ENCODE measurements around the gene ARHGEF33. TPM values are rescaled to one million over a fixed set of nuclear protein-coding genes. Genes with fewer than 3 reads are reported as not detected.

Gene ARHGEF33
- total and polyA plus RNA-seq, 2 of the 13 experiments (the other 11 are each of a cell fraction or from before 2014, with no cell fraction given): 0.04 TPM; not detected in 1

GRCh38 chr2:38935568-38936172 lies 46.0 kb downstream of the ARHGEF33 start:
- Histone ChIP-seq H4K20me1 (ENCODE audit: insufficient read depth, low read length) (no peaks in the 10 kb centered on the region), H3K27ac (ENCODE audit: extremely low read length, insufficient read depth, low read length) (no peak overlapping the region), H3K4me1 (ENCODE audit: insufficient read depth, low read length) (peaks cover 9% of the 10 kb centered on the region), H3K9ac (ENCODE audit: insufficient read depth, low read depth, low read length) (no peak overlapping the region), H3K9me3 (ENCODE audit: low read length) (no peaks in the 10 kb centered on the region), H3K27me3 (ENCODE audit: control insufficient read depth in 1 of 2, insufficient read depth in 2 of 2, low read length in 2 of 2) (no peaks in the 10 kb centered on the region), H3K36me3 (replicated peaks in 1 of 2; ENCODE audit: control insufficient read depth in 1 of 2, insufficient read depth in 2 of 2, low read length in 2 of 2) (no peaks in the 10 kb centered on the region), H3K4me3 (replicated peaks in 1 of 3; ENCODE audit: insufficient read depth in 1 of 3, low read depth in 2 of 3, low read length in 3 of 3) (no peak overlapping the region), H2AFZ (ENCODE audit: low read length) (no peak overlapping the region), H3K4me2 (ENCODE audit: low read depth, low read length) (no peak overlapping the region), H3K79me2 (ENCODE audit: insufficient read depth, low read length) (no peaks in the 10 kb centered on the region)
- ChIA-PET CTCF (ENCODE audit: low intra/inter-chr PET ratio, low total read pairs) (no interaction called here), POLR2A (no interaction called here)
- TF ChIP-seq, protein P1, sequence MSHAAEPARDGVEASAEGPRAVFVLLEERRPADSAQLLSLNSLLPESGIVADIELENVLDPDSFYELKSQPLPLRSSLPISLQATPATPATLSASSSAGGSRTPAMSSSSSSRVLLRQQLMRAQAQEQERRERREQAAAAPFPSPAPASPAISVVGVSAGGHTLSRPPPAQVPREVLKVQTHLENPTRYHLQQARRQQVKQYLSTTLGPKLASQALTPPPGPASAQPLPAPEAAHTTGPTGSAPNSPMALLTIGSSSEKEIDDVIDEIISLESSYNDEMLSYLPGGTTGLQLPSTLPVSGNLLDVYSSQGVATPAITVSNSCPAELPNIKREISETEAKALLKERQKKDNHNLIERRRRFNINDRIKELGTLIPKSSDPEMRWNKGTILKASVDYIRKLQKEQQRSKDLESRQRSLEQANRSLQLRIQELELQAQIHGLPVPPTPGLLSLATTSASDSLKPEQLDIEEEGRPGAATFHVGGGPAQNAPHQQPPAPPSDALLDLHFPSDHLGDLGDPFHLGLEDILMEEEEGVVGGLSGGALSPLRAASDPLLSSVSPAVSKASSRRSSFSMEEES (CRISPR knock-in tag; IDR thresholded peaks at IDR 0.05): no peak
- TF ChIP-seq RARG (CRISPR knock-in tag; IDR thresholded peaks at IDR 0.05; ENCODE audit: low read depth) (no peak), ZBTB33 (CRISPR knock-in tag; IDR thresholded peaks at IDR 0.05) (no peak), RARA (CRISPR knock-in tag; IDR thresholded peaks at IDR 0.05) (no peak), YEATS4 (CRISPR knock-in tag; IDR thresholded peaks at IDR 0.05; ENCODE audit: borderline replicate concordance) (no peak), SP5 (CRISPR knock-in tag; IDR thresholded peaks at IDR 0.05; ENCODE audit: borderline replicate concordance, low read depth) (no peak), GPN1 (CRISPR knock-in tag; IDR thresholded peaks at IDR 0.05; ENCODE audit: borderline replicate concordance) (no peak), SOX6 (IDR thresholded peaks at IDR 0.05) (no peak), SOX6 (CRISPR knock-in tag; IDR thresholded peaks at IDR 0.05) (no peak), SRSF1 (optimal IDR thresholded peaks at IDR 0.05; ENCODE audit: low read depth, low read length) (no peak), ATAD3A (CRISPR knock-in tag; IDR thresholded peaks at IDR 0.05) (no peak), CREB3 (CRISPR knock-in tag; IDR thresholded peaks at IDR 0.05) (no peak), ZNF329 (CRISPR knock-in tag; IDR thresholded peaks at IDR 0.05; ENCODE audit: low read depth) (no peak), JUND (CRISPR knock-in tag; IDR thresholded peaks at IDR 0.05) (no peak)
- TF ChIP-seq, protein P2, sequence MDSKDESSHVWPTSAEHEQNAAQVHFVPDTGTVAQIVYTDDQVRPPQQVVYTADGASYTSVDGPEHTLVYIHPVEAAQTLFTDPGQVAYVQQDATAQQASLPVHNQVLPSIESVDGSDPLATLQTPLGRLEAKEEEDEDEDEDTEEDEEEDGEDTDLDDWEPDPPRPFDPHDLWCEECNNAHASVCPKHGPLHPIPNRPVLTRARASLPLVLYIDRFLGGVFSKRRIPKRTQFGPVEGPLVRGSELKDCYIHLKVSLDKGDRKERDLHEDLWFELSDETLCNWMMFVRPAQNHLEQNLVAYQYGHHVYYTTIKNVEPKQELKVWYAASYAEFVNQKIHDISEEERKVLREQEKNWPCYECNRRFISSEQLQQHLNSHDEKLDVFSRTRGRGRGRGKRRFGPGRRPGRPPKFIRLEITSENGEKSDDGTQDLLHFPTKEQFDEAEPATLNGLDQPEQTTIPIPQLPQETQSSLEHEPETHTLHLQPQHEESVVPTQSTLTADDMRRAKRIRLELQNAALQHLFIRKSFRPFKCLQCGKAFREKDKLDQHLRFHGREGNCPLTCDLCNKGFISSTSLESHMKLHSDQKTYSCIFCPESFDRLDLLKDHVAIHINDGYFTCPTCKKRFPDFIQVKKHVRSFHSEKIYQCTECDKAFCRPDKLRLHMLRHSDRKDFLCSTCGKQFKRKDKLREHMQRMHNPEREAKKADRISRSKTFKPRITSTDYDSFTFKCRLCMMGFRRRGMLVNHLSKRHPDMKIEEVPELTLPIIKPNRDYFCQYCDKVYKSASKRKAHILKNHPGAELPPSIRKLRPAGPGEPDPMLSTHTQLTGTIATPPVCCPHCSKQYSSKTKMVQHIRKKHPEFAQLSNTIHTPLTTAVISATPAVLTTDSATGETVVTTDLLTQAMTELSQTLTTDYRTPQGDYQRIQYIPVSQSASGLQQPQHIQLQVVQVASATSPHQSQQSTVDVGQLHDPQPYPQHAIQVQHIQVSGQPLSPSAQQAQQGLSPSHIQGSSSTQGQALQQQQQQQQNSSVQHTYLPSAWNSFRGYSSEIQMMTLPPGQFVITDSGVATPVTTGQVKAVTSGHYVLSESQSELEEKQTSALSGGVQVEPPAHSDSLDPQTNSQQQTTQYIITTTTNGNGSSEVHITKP (CRISPR knock-in tag; IDR thresholded peaks at IDR 0.05; ENCODE audit: low read depth): no peak
- DNase-seq (ENCODE audit: low spot score) (no peak), FAIRE-seq (no peak), ATAC-seq (peak; percentile 52; the same call in 2 of the 3 replicates)
- WGBS (ENCODE audit: low lambda C conversion rate): 39% methylated on average over 4 of the region's 4 CpGs
- intact Hi-C loops (cut with micrococcal nuclease; ENCODE audit: unreplicated experiment) (no loop called here), in situ Hi-C loops (cut with HindIII; ENCODE audit: extremely low pct_ligation_motif_present, low pct_unique_long_range_greater_than_20kb) (no loop called here)
- no TSS peak for BruUV-seq (replicated peaks)
